Activated CD8-positive, alpha-beta T cell treated with anti-CD3 and anti-CD28 coated beads for 36 hours (primary cell): ENCODE measurements around the gene PLCG2. TPM values are rescaled to one million over a fixed set of nuclear protein-coding genes. Genes with fewer than 3 reads are reported as not detected.

Experiments
- ATAC-seq: fragments of 200-7000 bp; cut with Tn5 transposase; one replicate; pipeline ENCODE4 v1.10.0; 2021; ENCODE audit warnings: mild to moderate bottlenecking, moderate library complexity
- CTCF ChIA-PET: fragments of 350-600 bp; sonication (Branson Sonifier 250); formaldehyde crosslinking; loops from one replicate; lab custom pipeline; 2021; ENCODE audit warnings: antibody characterized with exemption; lab: Charles Lee
- POLR2A ChIA-PET: fragments of 350-600 bp; sonication (Branson Sonifier 250); formaldehyde crosslinking; loops from one replicate; lab custom pipeline; 2021; ENCODE audit warnings: antibody characterized with exemption; lab: Charles Lee
- DNase-seq: peaks from one replicate; pipeline ENCODE4 v3.0.0-alpha.2; 2020
- H3K27ac Mint-ChIP-seq: one replicate; pipeline ENCODE4 v1.8.0; 2021; ENCODE audit warnings: mild to moderate bottlenecking, mixed read lengths
- H3K27me3 Mint-ChIP-seq: one replicate; pipeline ENCODE4 v1.8.0; 2021; ENCODE audit warnings: mixed read lengths
- H3K36me3 Mint-ChIP-seq: one replicate; pipeline ENCODE4 v1.8.0; 2021; ENCODE audit warnings: low read depth, mixed read lengths
- H3K4me1 Mint-ChIP-seq: one replicate; pipeline ENCODE4 v1.8.0; 2021; ENCODE audit warnings: low read depth, mixed read lengths
- H3K4me3 Mint-ChIP-seq: one replicate; pipeline ENCODE4 v1.8.0; 2021; ENCODE audit warnings: mild to moderate bottlenecking, moderate library complexity, mixed read lengths
- H3K9me3 Mint-ChIP-seq: one replicate; pipeline ENCODE4 v1.8.0; 2021; ENCODE audit warnings: mixed read lengths
- intact Hi-C: fragments of 100-400 bp; cut with micrococcal nuclease; formaldehyde crosslinking; loops from one replicate; pipeline ENCODE4 v1.10.0; 2022
- total RNA-seq, 2 experiments: library from RNA; stranded (reverse); gene quantifications; one replicate each; pipeline ENCODE4 v1.2.3, GENCODE V29; 2021
- TF ChIP-seq, protein P1 (sequence below): fragments of 200-600 bp; IDR thresholded peaks from one replicate; pipeline ENCODE4 v1.8.0; 2022; ENCODE audit warnings: antibody characterized with exemption, mild to moderate bottlenecking

Gene PLCG2
- total RNA-seq, 2 experiments from 2014 or later = 12.7 to 13.7 TPM

DNA sequence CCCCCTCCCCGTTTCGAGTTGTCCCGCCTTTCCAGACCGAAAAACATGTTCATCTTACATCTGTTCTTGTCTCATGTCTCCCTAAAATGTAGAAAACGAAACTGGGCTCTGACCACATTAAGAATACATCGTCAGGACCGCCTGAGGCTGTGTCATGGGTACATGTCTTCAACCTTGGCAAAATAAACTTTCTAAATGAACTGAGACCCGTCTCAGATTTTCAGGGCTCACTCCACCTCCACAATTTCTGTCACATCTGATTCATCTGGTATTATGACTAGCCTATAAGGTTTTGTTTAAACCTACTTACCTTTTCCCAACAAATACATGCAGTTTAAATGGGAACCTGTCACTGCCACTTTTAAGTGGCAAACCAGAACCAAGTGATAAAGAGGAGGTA, 231.6 kb downstream of the PLCG2 start:
- peak overlapping the region; percentile 85 for H3K27ac Mint-ChIP-seq
- peaks cover 19% of the 10 kb centered on the region for H3K4me1 Mint-ChIP-seq
- peaks cover 34% of the 10 kb centered on the region for H3K36me3 Mint-ChIP-seq
- ChIA-PET CTCF (no interaction called here), POLR2A (no interaction called here)
- ATAC-seq = peak; percentile 8
- H3K9me3 Mint-ChIP-seq = peaks cover 16% of the 10 kb centered on the region
- peaks cover 10% of the 10 kb centered on the region for H3K27me3 Mint-ChIP-seq
- intact Hi-C loops = no loop called here
- peak overlapping the region; percentile 85 for H3K4me3 Mint-ChIP-seq
- peak; percentile 20 for DNase-seq
- TF ChIP-seq, protein P1, sequence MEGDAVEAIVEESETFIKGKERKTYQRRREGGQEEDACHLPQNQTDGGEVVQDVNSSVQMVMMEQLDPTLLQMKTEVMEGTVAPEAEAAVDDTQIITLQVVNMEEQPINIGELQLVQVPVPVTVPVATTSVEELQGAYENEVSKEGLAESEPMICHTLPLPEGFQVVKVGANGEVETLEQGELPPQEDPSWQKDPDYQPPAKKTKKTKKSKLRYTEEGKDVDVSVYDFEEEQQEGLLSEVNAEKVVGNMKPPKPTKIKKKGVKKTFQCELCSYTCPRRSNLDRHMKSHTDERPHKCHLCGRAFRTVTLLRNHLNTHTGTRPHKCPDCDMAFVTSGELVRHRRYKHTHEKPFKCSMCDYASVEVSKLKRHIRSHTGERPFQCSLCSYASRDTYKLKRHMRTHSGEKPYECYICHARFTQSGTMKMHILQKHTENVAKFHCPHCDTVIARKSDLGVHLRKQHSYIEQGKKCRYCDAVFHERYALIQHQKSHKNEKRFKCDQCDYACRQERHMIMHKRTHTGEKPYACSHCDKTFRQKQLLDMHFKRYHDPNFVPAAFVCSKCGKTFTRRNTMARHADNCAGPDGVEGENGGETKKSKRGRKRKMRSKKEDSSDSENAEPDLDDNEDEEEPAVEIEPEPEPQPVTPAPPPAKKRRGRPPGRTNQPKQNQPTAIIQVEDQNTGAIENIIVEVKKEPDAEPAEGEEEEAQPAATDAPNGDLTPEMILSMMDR = no peak

DNA sequence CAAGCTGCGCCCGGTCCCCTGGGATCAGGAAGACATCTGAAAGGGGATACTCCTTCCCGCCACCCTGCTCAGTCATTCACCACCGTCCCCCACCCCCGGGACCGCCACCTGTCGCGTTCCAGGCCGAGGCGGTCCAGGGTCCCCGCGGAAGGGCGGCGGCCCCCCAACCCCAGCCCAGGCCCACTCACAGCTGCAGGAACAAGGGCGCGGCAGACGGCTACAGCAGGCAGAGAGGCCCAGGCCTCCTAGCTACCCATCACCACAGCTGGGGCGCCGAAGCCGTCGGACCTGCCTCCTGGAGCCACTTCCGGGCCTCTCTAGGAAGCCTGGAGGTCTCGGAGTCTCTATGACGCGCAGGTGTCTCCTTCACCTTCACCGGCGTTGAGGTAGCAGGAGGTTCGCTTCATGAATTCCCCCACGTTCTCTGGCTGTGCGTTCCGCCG, 232.1 kb downstream of the PLCG2 start, which contains the start of gene SDR42E1:
Gene SDR42E1 (minus strand): TSS at position 272 of the 443 bp plus-strand sequence. CDS start 10,612 bp downstream, outside the sequence.
- peaks cover 19% of the 10 kb centered on the region for H3K4me1 Mint-ChIP-seq
- CTCF ChIA-PET = no interaction called here
- peak; percentile 94 for ATAC-seq
- peak within 1 kb of the TSS; percentile 85 for H3K4me3 Mint-ChIP-seq
- H3K36me3 Mint-ChIP-seq = peaks cover 33% of the 10 kb centered on the region
- H3K27me3 Mint-ChIP-seq = peaks cover 11% of the 10 kb centered on the region
- POLR2A ChIA-PET = no interaction called here
- H3K27ac Mint-ChIP-seq = peak within 1 kb of the TSS; percentile 85
- intact Hi-C loops = no loop called here
- TF ChIP-seq, protein P1 = no peak
- peak; percentile 81 for DNase-seq
- H3K9me3 Mint-ChIP-seq = peaks cover 16% of the 10 kb centered on the region

Other genes with a start within 250 kb of the PLCG2 start
- gene SDR42E1, start 232.2 kb downstream of the PLCG2 start, total RNA-seq = 1 to 10 TPM; 7.1 to 9.2 TPM